Measurements from ENCODE around the gene CCDC138. TPM values are rescaled to one million over a fixed set of nuclear protein-coding genes. Genes with fewer than 3 reads are reported as not detected.
A peak's percentile ranks its signal among the peaks of the same experiment; 100 is the strongest.

CCDC138 gene
- total RNA-seq, 4 donors from 2014 or later = 0.58 to 1.8 (median 1.2) TPM

GRCh38 chr2:108787216-108787541, 608 bp downstream of the CCDC138 start:
- Histone ChIP-seq H3K9me3 (no peaks in the 10 kb centered on the region), H3K36me3 (peaks cover 12 to 26% (median 24%) of the 10 kb centered on the region in 4 donors), H3K4me3 (peak overlapping the region; percentile 82 to 96 (median 84)), H3K27me3 (no peaks in the 10 kb centered on the region), H3K4me1 (peaks cover 12 to 13% (median 12%) of the 10 kb centered on the region in 4 donors), H3K27ac (replicated peaks in 1 of 4) (peak overlapping the region; percentile 76 to 83 (median 80))
- intact Hi-C loops (cut with DNase I) = no loop called here
- TF ChIP-seq POLR2AphosphoS5 (IDR thresholded peaks at IDR 0.05) (no peak), CTCF (IDR thresholded peaks at IDR 0.05) (no peak), POLR2A (IDR thresholded peaks at IDR 0.05; ENCODE audit: low read depth) (no peak), EP300 (IDR thresholded peaks at IDR 0.05) (no peak)
- no peak for DNase-seq (ENCODE audit: extremely low spot score)
- 6% methylated on average over 6 of the region's 6 CpGs for WGBS

- Histone ChIP-seq H3K4me3 (no peak overlapping the region), H3K4me1 (no peaks in the 10 kb centered on the region), H3K9me3 (no peaks in the 10 kb centered on the region), H3K27me3 (no peaks in the 10 kb centered on the region), H3K27ac (replicated peaks in 1 of 4) (no peak overlapping the region), H3K36me3 (peaks cover 0 to 18% (median 10%) of the 10 kb centered on the region in 4 donors)
- WGBS = 90% methylated on average over 7 of the region's 7 CpGs
- no peak for DNase-seq (ENCODE audit: extremely low spot score)
- intact Hi-C loops (cut with DNase I) = no loop called here
- TF ChIP-seq POLR2AphosphoS5 (IDR thresholded peaks at IDR 0.05) (no peak), CTCF (IDR thresholded peaks at IDR 0.05) (no peak), POLR2A (IDR thresholded peaks at IDR 0.05; ENCODE audit: low read depth) (no peak), EP300 (IDR thresholded peaks at IDR 0.05) (no peak)
Observed at GRCh38 chr2:108803045-108803736, 16.6 kb downstream of the CCDC138 start.

GRCh38 chr2:108805032-108805431, 18.5 kb downstream of the CCDC138 start:
- H3K27ac ChIP-seq (replicated peaks in 1 of 4) = no peak overlapping the region
- 80% methylated on average over 1 of the region's 1 CpG for WGBS
- H3K27me3 ChIP-seq = no peaks in the 10 kb centered on the region
- H3K4me1 ChIP-seq = no peaks in the 10 kb centered on the region
- TF ChIP-seq EP300 (IDR thresholded peaks at IDR 0.05) (no peak), POLR2A (IDR thresholded peaks at IDR 0.05; ENCODE audit: low read depth) (no peak), CTCF (IDR thresholded peaks at IDR 0.05) (no peak), POLR2AphosphoS5 (IDR thresholded peaks at IDR 0.05) (no peak)
- intact Hi-C loops (cut with DNase I) = no loop called here
- H3K9me3 ChIP-seq = peaks cover 0 to 6% (median 5%) of the 10 kb centered on the region in 4 donors
- H3K4me3 ChIP-seq = no peak overlapping the region
- no peak for DNase-seq (ENCODE audit: extremely low spot score)
- peaks cover 0 to 18% (median 10%) of the 10 kb centered on the region in 4 donors for H3K36me3 ChIP-seq

- no peak overlapping the region for H3K27ac ChIP-seq (replicated peaks in 1 of 4)
- H3K36me3 ChIP-seq = peaks cover 0 to 18% (median 10%) of the 10 kb centered on the region in 4 donors
- intact Hi-C loops (cut with DNase I) = no loop called here
- no peaks in the 10 kb centered on the region for H3K4me1 ChIP-seq
- H3K4me3 ChIP-seq = no peak overlapping the region
- H3K9me3 ChIP-seq = peaks cover 0 to 8% (median 5%) of the 10 kb centered on the region in 4 donors
- TF ChIP-seq EP300 (IDR thresholded peaks at IDR 0.05) (no peak), POLR2A (IDR thresholded peaks at IDR 0.05; ENCODE audit: low read depth) (no peak), CTCF (IDR thresholded peaks at IDR 0.05) (no peak), POLR2AphosphoS5 (IDR thresholded peaks at IDR 0.05) (no peak)
- 62% methylated on average over 1 of the region's 1 CpG for WGBS
- no peaks in the 10 kb centered on the region for H3K27me3 ChIP-seq
- DNase-seq (ENCODE audit: extremely low spot score) = no peak
Observed at GRCh38 chr2:108805782-108806181, 19.2 kb downstream of the CCDC138 start.
